CD14-positive monocyte (primary cell): ENCODE data around the gene TPK1. TPM values are rescaled to one million over a fixed set of nuclear protein-coding genes. Genes with fewer than 3 reads are reported as not detected.

Experiments used
- DNase-seq, 3 donors: peaks; one replicate each; pipeline ENCODE4 v3.0.0-alpha.2; 2011 to 2022
- H2AFZ ChIP-seq: 2 replicates; pipeline ENCODE4 v1.6.0; 2012; ENCODE audit warnings: mild to moderate bottlenecking, low read depth, low read length, inconsistent platforms; ENCODE audit not compliant: insufficient read depth, poor library complexity, severe bottlenecking
- H3K27ac ChIP-seq, 2 donors: 1 replicate in 1 of 2; 2 replicates in 1 of 2; pipeline ENCODE4 v1.5.1; 2012 to 2013; ENCODE audit warnings: low read length in 2 of 2, control low read depth in 1 of 2, inconsistent platforms in 1 of 2, low read depth in 1 of 2, mild to moderate bottlenecking in 1 of 2
- H3K27me3 ChIP-seq, 2 donors: one replicate each; pipeline versions ENCODE4 v1.6.0 to v1.6.1; 2011 to 2013; ENCODE audit warnings: low read length in 2 of 2; ENCODE audit not compliant: control insufficient read depth in 2 of 2, insufficient read depth in 2 of 2
- H3K36me3 ChIP-seq, 2 donors: replicated peaks in 1 of 2; 1 replicate in 1 of 2; 2 replicates in 1 of 2; pipeline versions ENCODE4 v1.5.1 to v1.6.1; 2012 to 2013; ENCODE audit warnings: low read length in 2 of 2, control low read depth in 1 of 2, inconsistent platforms in 1 of 2, mild to moderate bottlenecking in 1 of 2; ENCODE audit not compliant: insufficient read depth in 2 of 2, control insufficient read depth in 1 of 2
- H3K4me1 ChIP-seq, 2 donors: 1 replicate in 1 of 2; 2 replicates in 1 of 2; pipeline versions ENCODE4 v1.5.1 to v1.6.1; 2012 to 2013; ENCODE audit warnings: low read length in 2 of 2, control low read depth in 1 of 2, inconsistent platforms in 1 of 2, mild to moderate bottlenecking in 1 of 2, moderate library complexity in 1 of 2; ENCODE audit not compliant: insufficient read depth in 2 of 2, control insufficient read depth in 1 of 2
- H3K4me2 ChIP-seq: replicated peaks from 2 replicates; pipeline ENCODE3; 2012; ENCODE audit warnings: low read length, moderate library complexity, mild to moderate bottlenecking; ENCODE audit not compliant: poor library complexity, severe bottlenecking; ENCODE audit errors: extremely low read depth
- H3K4me3 ChIP-seq, 3 experiments: fragments of 200-600 bp in 1 of 3; sonication (generic) in 1 of 3; replicated peaks in 1 of 3; 1 replicate in 2 of 3; 2 replicates in 1 of 3; pipeline ENCODE4 v1.5.1; 2011 to 2013; ENCODE audit warnings: low read length in 3 of 3, mild to moderate bottlenecking in 3 of 3, control low read depth in 2 of 3, low read depth in 2 of 3, inconsistent platforms in 1 of 3, moderate library complexity in 1 of 3
- H3K79me2 ChIP-seq: 2 replicates; pipeline ENCODE4 v1.6.0; 2012; ENCODE audit warnings: mild to moderate bottlenecking, control low read depth, inconsistent platforms, low read length, moderate library complexity; ENCODE audit not compliant: insufficient read depth
- H3K9ac ChIP-seq: 2 replicates; pipeline ENCODE4 v1.6.0; 2017; ENCODE audit warnings: low read length, mild to moderate bottlenecking; ENCODE audit not compliant: insufficient read depth, poor library complexity, severe bottlenecking
- H3K9me3 ChIP-seq, 2 donors: replicated peaks in 1 of 2; 1 replicate in 1 of 2; 2 replicates in 1 of 2; pipeline versions ENCODE4 v1.5.1 to v1.6.1; 2012 to 2013; ENCODE audit warnings: low read length in 2 of 2, control low read depth in 1 of 2; ENCODE audit not compliant: control insufficient read depth in 1 of 2, insufficient read depth in 1 of 2
- H4K20me1 ChIP-seq: 2 replicates; pipeline ENCODE4 v1.6.0; 2012; ENCODE audit warnings: mild to moderate bottlenecking, low read length, control low read depth, moderate library complexity; ENCODE audit not compliant: insufficient read depth
- H3K27ac Mint-ChIP-seq, 7 donors: one replicate each; pipeline ENCODE4 v1.8.0; 2020; ENCODE audit warnings: mild to moderate bottlenecking in 7 of 7, mixed read lengths in 7 of 7, moderate library complexity in 6 of 7, inconsistent platforms in 2 of 7
- H3K27me3 Mint-ChIP-seq, 3 donors: one replicate each; pipeline ENCODE4 v1.8.0; 2021 to 2022; ENCODE audit warnings: low read depth in 3 of 3, mild to moderate bottlenecking in 3 of 3, mixed read lengths in 3 of 3, moderate library complexity in 3 of 3, inconsistent platforms in 1 of 3
- H3K36me3 Mint-ChIP-seq, 2 donors: one replicate each; pipeline ENCODE4 v1.8.0; 2020; ENCODE audit warnings: mixed read lengths in 2 of 2, inconsistent platforms in 1 of 2, mild to moderate bottlenecking in 1 of 2
- H3K4me1 Mint-ChIP-seq: one replicate; pipeline ENCODE4 v1.8.0; 2020; ENCODE audit warnings: mild to moderate bottlenecking, mixed read lengths
- H3K4me3 Mint-ChIP-seq, 2 donors: one replicate each; pipeline ENCODE4 v1.8.0; 2020; ENCODE audit warnings: mild to moderate bottlenecking in 2 of 2, mixed read lengths in 2 of 2, moderate library complexity in 1 of 2
- H3K9me3 Mint-ChIP-seq, 7 donors: one replicate each; pipeline ENCODE4 v1.8.0; 2020 to 2022; ENCODE audit warnings: mixed read lengths in 7 of 7, mild to moderate bottlenecking in 6 of 7, moderate library complexity in 6 of 7, inconsistent platforms in 2 of 7
- CTCF ChIP-seq: fragments of 200-600 bp; IDR thresholded peaks from one replicate; pipeline ENCODE4 v1.8.0; 2022; ENCODE audit warnings: antibody characterized with exemption, mild to moderate bottlenecking
- WGBS: methylation state at CpG from one replicate; pipeline ENCODE4 v1.1.5; 2013; ENCODE audit warnings: missing lambda C conversion rate; ENCODE audit not compliant: insufficient coverage; 5-methylcytosine and 5-hydroxymethylcytosine counted together
- intact Hi-C, 2 donors: fragments of 100-400 bp; cut with micrococcal nuclease; formaldehyde crosslinking; loops; one replicate each; pipeline versions ENCODE4 v1.15.0 to v1.15.1; 2023
- polyA plus RNA-seq, 3 donors: library from polyadenylated mRNA; depleted of rRNA in 1 of 3; unstranded in 2 of 3; stranded (reverse) in 1 of 3; fragments of 300-500 nt in 2 of 3; fragments of >200 nt in 1 of 3; fragmentation: Illumina TruSeq in 2 of 3; gene quantifications; 1 replicate in 2 of 3; 2 replicates in 1 of 3; pipeline ENCODE4 v1.2.3, GENCODE V29; 2012 to 2021

TPK1 gene
- polyA plus RNA-seq, 3 donors, result 18.9 to 33.8 (median 33.1) TPM

GRCh38 chr7:144820552-144820951 lies 15.3 kb downstream of the TPK1 start:
- DNase-seq, result no peak
- Mint-ChIP-seq H3K4me3 (no peak overlapping the region), H3K4me1 (peaks cover 6% of the 10 kb centered on the region), H3K9me3 (no peaks in the 10 kb centered on the region), H3K27ac (no peak overlapping the region), H3K36me3 (peaks cover 2 to 5% of the 10 kb centered on the region in 2 donors), H3K27me3 (peaks cover 0 to 1% (median 0%) of the 10 kb centered on the region in 3 donors)
- no peaks in the 10 kb centered on the region for H3K79me2 ChIP-seq
- H3K4me1 ChIP-seq, result no peaks in the 10 kb centered on the region
- no peak overlapping the region for H2AFZ ChIP-seq
- no peaks in the 10 kb centered on the region for H3K27me3 ChIP-seq
- H3K4me3 ChIP-seq, result no peak overlapping the region
- no peaks in the 10 kb centered on the region for H3K36me3 ChIP-seq
- TF ChIP-seq CTCF, result no peak
- H4K20me1 ChIP-seq, result peaks cover 4% of the 10 kb centered on the region
- H3K9me3 ChIP-seq, result no peaks in the 10 kb centered on the region
- no peak overlapping the region for H3K4me2 ChIP-seq
- intact Hi-C loops, result no loop called here
- no peak overlapping the region for H3K9ac ChIP-seq
- H3K27ac ChIP-seq, result no peak overlapping the region

GRCh38 chr7:144819566-144819965 lies 16.3 kb downstream of the TPK1 start:
- no peak overlapping the region for H3K4me3 Mint-ChIP-seq
- Histone ChIP-seq H3K9ac (no peak overlapping the region), H3K79me2 (no peaks in the 10 kb centered on the region), H3K4me1 (no peaks in the 10 kb centered on the region), H2AFZ (no peak overlapping the region), H3K27ac (no peak overlapping the region), H4K20me1 (peaks cover 4% of the 10 kb centered on the region), H3K9me3 (no peaks in the 10 kb centered on the region), H3K4me3 (no peak overlapping the region), H3K36me3 (no peaks in the 10 kb centered on the region), H3K27me3 (no peaks in the 10 kb centered on the region), H3K4me2 (no peak overlapping the region)
- no peaks in the 10 kb centered on the region for H3K27me3 Mint-ChIP-seq
- H3K27ac Mint-ChIP-seq, result no peak overlapping the region
- intact Hi-C loops, result no loop called here
- no peaks in the 10 kb centered on the region for H3K9me3 Mint-ChIP-seq
- no peak for TF ChIP-seq CTCF
- peaks cover 2% of the 10 kb centered on the region for H3K4me1 Mint-ChIP-seq
- H3K36me3 Mint-ChIP-seq, result peaks cover 6 to 7% of the 10 kb centered on the region in 2 donors
- 100% methylated on average over 1 of the region's 1 CpG for WGBS
- DNase-seq, result no peak
